HepG2 (cell line): Measurements from ENCODE around the gene MYH10. TPM values are rescaled to one million over a fixed set of nuclear protein-coding genes. Genes with fewer than 3 reads are reported as not detected.

Experiments used
- ATAC-seq: fragments of 200-7000 bp; cut with Tn5 transposase; 3 replicates; pipeline ENCODE4 v1.9.1; 2020; ENCODE audit warnings: mild to moderate bottlenecking, moderate library complexity
- BruUV-seq: library from RNA; stranded (reverse); fragments of 400-500 nt; replicated peaks from 2 replicates; lab custom pipeline; 2021; lab: Mats Ljungman, UMichigan
- CTCF ChIA-PET: fragments of 300-600 bp; formaldehyde crosslinking; extraction: SDS; loops from one replicate; lab custom pipeline; 2021; ENCODE audit warnings: low total read pairs, inconsistent platforms, low intra/inter-chr PET ratio; lab: Yijun Ruan, JAX
- POLR2A ChIA-PET: fragments of 350-600 bp; sonication (Branson Sonifier 250); formaldehyde crosslinking; loops from one replicate; lab custom pipeline; 2020; ENCODE audit warnings: antibody characterized with exemption, inconsistent platforms; lab: Yijun Ruan, JAX
- DNase-seq: peaks from one replicate; pipeline ENCODE4 v3.0.0-alpha.2; 2015; ENCODE audit warnings: low spot score
- FAIRE-seq: peaks from 3 replicates; lab custom pipeline; 2011; peaks lifted over from hg19 to GRCh38; lab: Jason Lieb, UNC
- H2AFZ ChIP-seq: one replicate; pipeline ENCODE4 v1.6.1; 2011; ENCODE audit warnings: low read length, inconsistent platforms
- H3K27ac ChIP-seq: fragments of 300-600 bp; 3 replicates; pipeline ENCODE4 v1.8.0; 2011; ENCODE audit warnings: mixed run types, mild to moderate bottlenecking, mixed read lengths, low read length, inconsistent platforms; ENCODE audit not compliant: insufficient read depth; ENCODE audit errors: extremely low read length
- H3K27me3 ChIP-seq, 2 experiments: fragments of 200-600 bp in 1 of 2; 2 replicates in 1 of 2; 3 replicates in 1 of 2; pipeline versions ENCODE4 v1.6.0 to v1.8.0; 2011; ENCODE audit warnings: low read length in 2 of 2, mild to moderate bottlenecking in 2 of 2, moderate library complexity in 2 of 2, inconsistent platforms in 1 of 2; ENCODE audit not compliant: insufficient read depth in 2 of 2, control insufficient read depth in 1 of 2
- H3K36me3 ChIP-seq, 2 experiments: fragments of 200-600 bp in 1 of 2; replicated peaks in 1 of 2; 2 replicates in 1 of 2; 3 replicates in 1 of 2; pipeline versions ENCODE4 v1.5.1 to v1.8.0; 2011; ENCODE audit warnings: low read length in 2 of 2, inconsistent platforms in 1 of 2; ENCODE audit not compliant: insufficient read depth in 2 of 2, control insufficient read depth in 1 of 2
- H3K4me1 ChIP-seq: 2 replicates; pipeline ENCODE4 v1.5.1; 2012; ENCODE audit warnings: low read length, inconsistent platforms; ENCODE audit not compliant: insufficient read depth
- H3K4me2 ChIP-seq: 2 replicates; pipeline ENCODE4 v1.6.0; 2011; ENCODE audit warnings: low read depth, low read length, inconsistent platforms
- H3K4me3 ChIP-seq, 3 experiments: fragments of 200-600 bp in 1 of 3; sonication (generic), shearing (Covaris generic) in 1 of 3; replicated peaks in 1 of 3; 2 replicates each; pipeline ENCODE4 v1.5.1; 2011 to 2016; ENCODE audit warnings: low read length in 3 of 3, inconsistent platforms in 2 of 3, low read depth in 2 of 3, mild to moderate bottlenecking in 2 of 3, control low read depth in 1 of 3, mixed read lengths in 1 of 3; ENCODE audit not compliant: insufficient read depth in 1 of 3
- H3K79me2 ChIP-seq: one replicate; pipeline ENCODE4 v1.6.1; 2011; ENCODE audit warnings: low read length, inconsistent platforms; ENCODE audit not compliant: insufficient read depth
- H3K9ac ChIP-seq: 2 replicates; pipeline ENCODE4 v1.6.0; 2011; ENCODE audit warnings: mild to moderate bottlenecking, low read depth, low read length, inconsistent platforms; ENCODE audit not compliant: insufficient read depth
- H3K9me3 ChIP-seq: 2 replicates; pipeline ENCODE4 v1.5.1; 2012; ENCODE audit warnings: mild to moderate bottlenecking, low read length
- H4K20me1 ChIP-seq: 2 replicates; pipeline ENCODE4 v1.6.0; 2011; ENCODE audit warnings: inconsistent platforms, mild to moderate bottlenecking, low read length, moderate library complexity; ENCODE audit not compliant: insufficient read depth
- ADNP ChIP-seq: sonication (generic); formaldehyde crosslinking; IDR thresholded peaks from 2 replicates; pipeline ENCODE4 v1.4.0; 2020; ENCODE audit warnings: missing genetic modification reagents
- CHD2 ChIP-seq: IDR thresholded peaks from 2 replicates; pipeline ENCODE4 v1.6.1; 2011; ENCODE audit warnings: low read depth, low read length, improper control_type of control experiment
- EEA1 ChIP-seq: sonication (generic); formaldehyde crosslinking; IDR thresholded peaks from 2 replicates; pipeline ENCODE4 v1.5.1; 2020; ENCODE audit warnings: mild to moderate bottlenecking, missing genetic modification reagents, borderline replicate concordance
- JUN ChIP-seq: sonication (generic); formaldehyde crosslinking; IDR thresholded peaks from 2 replicates; pipeline ENCODE4 v1.4.0; 2020; ENCODE audit warnings: mild to moderate bottlenecking, missing genetic modification reagents
- JUNB ChIP-seq: sonication (generic); formaldehyde crosslinking; IDR thresholded peaks from 2 replicates; pipeline ENCODE4 v1.8.0; 2022; ENCODE audit warnings: missing genetic modification reagents, mild to moderate bottlenecking, borderline replicate concordance
- JUND ChIP-seq: sonication (generic); formaldehyde crosslinking; IDR thresholded peaks from 2 replicates; pipeline ENCODE4 v1.8.0; 2022; ENCODE audit warnings: mild to moderate bottlenecking, missing genetic modification reagents
- PHF5A ChIP-seq: IDR thresholded peaks from one replicate; pipeline ENCODE4 v1.6.1; 2018; ENCODE audit warnings: low read depth, missing genetic modification reagents; ENCODE audit not compliant: unreplicated experiment
- SIN3B ChIP-seq: fragments of 150-350 bp; IDR thresholded peaks from 2 replicates; pipeline ENCODE4 v1.6.1; 2014; ENCODE audit warnings: low read length
- ZEB1 ChIP-seq: IDR thresholded peaks from 2 replicates; pipeline ENCODE4 v1.6.1; 2012; ENCODE audit warnings: mild to moderate bottlenecking, low read depth, inconsistent platforms; ENCODE audit not compliant: insufficient replicate concordance
- ZNF335 ChIP-seq: sonication (generic); formaldehyde crosslinking; IDR thresholded peaks from 2 replicates; pipeline ENCODE4 v1.4.0; 2020; ENCODE audit warnings: missing genetic modification reagents
- ZNF569 ChIP-seq: sonication (generic); formaldehyde crosslinking; IDR thresholded peaks from 2 replicates; pipeline ENCODE4 v1.5.0; 2020; ENCODE audit warnings: mild to moderate bottlenecking, missing genetic modification reagents, moderate library complexity, borderline replicate concordance
- WGBS: methylation state at CpG from one replicate; pipeline ENCODE4 v1.1.6; 2017; ENCODE audit warnings: low lambda C conversion rate; 5-methylcytosine and 5-hydroxymethylcytosine counted together
- in situ Hi-C: cut with HindIII; loops from 2 replicates; pipeline ENCODE4 v1.10.0; 2017; ENCODE audit warnings: low pct_unique_long_range_greater_than_20kb; ENCODE audit not compliant: extremely low pct_ligation_motif_present
- intact Hi-C: fragments of 100-400 bp; cut with micrococcal nuclease; formaldehyde crosslinking; loops from one replicate; pipeline ENCODE4 v1.10.0; 2022; ENCODE audit not compliant: unreplicated experiment
- polyA plus RNA-seq, 8 experiments: library from polyadenylated mRNA; depleted of rRNA in 3 of 8; stranded (reverse) in 7 of 8; unstranded in 1 of 8; fragments of >200 nt; fragmentation: Illumina TruSeq in 4 of 8; extraction: Trizol in 4 of 8; gene quantifications; 2 replicates each; pipeline versions ENCODE4 v1.2.1 to v1.2.3, GENCODE V29; 2011 to 2016; ENCODE audit warnings: low read depth in 4 of 8, missing spikeins in 1 of 8, mixed read lengths in 1 of 8; ENCODE audit not compliant: insufficient read depth in 1 of 8
- total RNA-seq, 5 experiments: library from RNA; depleted of rRNA; stranded (reverse); fragments of >200 nt; fragmentation: Illumina TruSeq; extraction: Trizol; gene quantifications; 2 replicates each; pipeline ENCODE4 v1.2.3, GENCODE V29; 2016; ENCODE audit warnings: low read depth in 1 of 5
- TF ChIP-seq, protein P1 (sequence below): sonication (generic); formaldehyde crosslinking; IDR thresholded peaks from 2 replicates; pipeline ENCODE4 v1.4.0; 2020; ENCODE audit warnings: missing genetic modification reagents, borderline replicate concordance
- TF ChIP-seq, protein P2 (sequence below): sonication (generic); formaldehyde crosslinking; IDR thresholded peaks from 2 replicates; pipeline ENCODE4 v1.4.0; 2020; ENCODE audit warnings: mild to moderate bottlenecking, missing genetic modification reagents

Gene MYH10
- total and polyA plus RNA-seq, 2 of the 13 experiments (the other 11 are each of a cell fraction or from before 2014, with no cell fraction given) = 43.4 to 68.6 TPM

DNA sequence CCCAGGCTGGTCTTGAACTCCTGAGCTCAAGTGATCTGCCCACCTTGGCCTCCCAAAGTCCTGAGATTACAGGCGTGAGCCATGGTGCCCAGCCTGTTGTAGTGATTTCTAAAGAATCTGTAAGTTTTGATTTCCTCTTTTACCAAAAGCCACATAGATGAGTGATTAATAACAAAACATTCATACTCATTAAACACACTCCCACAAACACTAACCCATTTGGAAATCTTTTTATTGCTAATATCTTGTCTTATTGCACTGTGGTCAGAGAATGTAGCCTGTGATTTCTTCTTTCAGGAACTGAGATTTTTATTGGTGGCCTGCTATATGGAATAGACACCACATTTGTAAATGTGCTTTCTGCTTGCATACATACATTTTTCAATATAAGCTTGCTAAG is 31.6 kb downstream of the MYH10 start:
- H3K36me3 ChIP-seq = peaks cover 8 to 27% of the 10 kb centered on the region in 2 experiments
- no peak overlapping the region for H2AFZ ChIP-seq
- ChIA-PET POLR2A (no interaction called here), CTCF (no interaction called here)
- in situ Hi-C loops (no loop called here), intact Hi-C loops (no loop called here)
- H3K79me2 ChIP-seq = peaks cover 4% of the 10 kb centered on the region
- H4K20me1 ChIP-seq = no peaks in the 10 kb centered on the region
- WGBS = 85% methylated on average over 1 of the region's 1 CpG
- H3K9ac ChIP-seq = no peak overlapping the region
- TF ChIP-seq SIN3B (no peak), ADNP (CRISPR knock-in tag) (no peak), JUND (CRISPR knock-in tag) (no peak), ZEB1 (no peak), CHD2 (no peak), JUNB (CRISPR knock-in tag) (no peak), ZNF335 (CRISPR knock-in tag) (no peak), PHF5A (CRISPR knock-in tag) (no peak), EEA1 (CRISPR knock-in tag) (no peak), ZNF569 (CRISPR knock-in tag) (no peak), JUN (CRISPR knock-in tag) (no peak)
- TF ChIP-seq, protein P1, sequence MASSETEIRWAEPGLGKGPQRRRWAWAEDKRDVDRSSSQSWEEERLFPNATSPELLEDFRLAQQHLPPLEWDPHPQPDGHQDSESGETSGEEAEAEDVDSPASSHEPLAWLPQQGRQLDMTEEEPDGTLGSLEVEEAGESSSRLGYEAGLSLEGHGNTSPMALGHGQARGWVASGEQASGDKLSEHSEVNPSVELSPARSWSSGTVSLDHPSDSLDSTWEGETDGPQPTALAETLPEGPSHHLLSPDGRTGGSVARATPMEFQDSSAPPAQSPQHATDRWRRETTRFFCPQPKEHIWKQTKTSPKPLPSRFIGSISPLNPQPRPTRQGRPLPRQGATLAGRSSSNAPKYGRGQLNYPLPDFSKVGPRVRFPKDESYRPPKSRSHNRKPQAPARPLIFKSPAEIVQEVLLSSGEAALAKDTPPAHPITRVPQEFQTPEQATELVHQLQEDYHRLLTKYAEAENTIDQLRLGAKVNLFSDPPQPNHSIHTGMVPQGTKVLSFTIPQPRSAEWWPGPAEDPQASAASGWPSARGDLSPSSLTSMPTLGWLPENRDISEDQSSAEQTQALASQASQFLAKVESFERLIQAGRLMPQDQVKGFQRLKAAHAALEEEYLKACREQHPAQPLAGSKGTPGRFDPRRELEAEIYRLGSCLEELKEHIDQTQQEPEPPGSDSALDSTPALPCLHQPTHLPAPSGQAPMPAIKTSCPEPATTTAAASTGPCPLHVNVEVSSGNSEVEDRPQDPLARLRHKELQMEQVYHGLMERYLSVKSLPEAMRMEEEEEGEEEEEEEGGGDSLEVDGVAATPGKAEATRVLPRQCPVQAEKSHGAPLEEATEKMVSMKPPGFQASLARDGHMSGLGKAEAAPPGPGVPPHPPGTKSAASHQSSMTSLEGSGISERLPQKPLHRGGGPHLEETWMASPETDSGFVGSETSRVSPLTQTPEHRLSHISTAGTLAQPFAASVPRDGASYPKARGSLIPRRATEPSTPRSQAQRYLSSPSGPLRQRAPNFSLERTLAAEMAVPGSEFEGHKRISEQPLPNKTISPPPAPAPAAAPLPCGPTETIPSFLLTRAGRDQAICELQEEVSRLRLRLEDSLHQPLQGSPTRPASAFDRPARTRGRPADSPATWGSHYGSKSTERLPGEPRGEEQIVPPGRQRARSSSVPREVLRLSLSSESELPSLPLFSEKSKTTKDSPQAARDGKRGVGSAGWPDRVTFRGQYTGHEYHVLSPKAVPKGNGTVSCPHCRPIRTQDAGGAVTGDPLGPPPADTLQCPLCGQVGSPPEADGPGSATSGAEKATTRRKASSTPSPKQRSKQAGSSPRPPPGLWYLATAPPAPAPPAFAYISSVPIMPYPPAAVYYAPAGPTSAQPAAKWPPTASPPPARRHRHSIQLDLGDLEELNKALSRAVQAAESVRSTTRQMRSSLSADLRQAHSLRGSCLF (CRISPR knock-in tag) = no peak
- TF ChIP-seq, protein P2, sequence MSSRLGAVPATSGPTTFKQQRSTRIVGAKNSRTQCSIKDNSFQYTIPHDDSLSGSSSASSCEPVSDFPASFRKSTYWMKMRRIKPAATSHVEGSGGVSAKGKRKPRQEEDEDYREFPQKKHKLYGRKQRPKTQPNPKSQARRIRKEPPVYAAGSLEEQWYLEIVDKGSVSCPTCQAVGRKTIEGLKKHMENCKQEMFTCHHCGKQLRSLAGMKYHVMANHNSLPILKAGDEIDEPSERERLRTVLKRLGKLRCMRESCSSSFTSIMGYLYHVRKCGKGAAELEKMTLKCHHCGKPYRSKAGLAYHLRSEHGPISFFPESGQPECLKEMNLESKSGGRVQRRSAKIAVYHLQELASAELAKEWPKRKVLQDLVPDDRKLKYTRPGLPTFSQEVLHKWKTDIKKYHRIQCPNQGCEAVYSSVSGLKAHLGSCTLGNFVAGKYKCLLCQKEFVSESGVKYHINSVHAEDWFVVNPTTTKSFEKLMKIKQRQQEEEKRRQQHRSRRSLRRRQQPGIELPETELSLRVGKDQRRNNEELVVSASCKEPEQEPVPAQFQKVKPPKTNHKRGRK (CRISPR knock-in tag) = no peak
- no peak overlapping the region for H3K4me3 ChIP-seq
- no TSS peak for BruUV-seq
- DNase-seq (no peak), ATAC-seq (no peak), FAIRE-seq (no peak)
- no peaks in the 10 kb centered on the region for H3K9me3 ChIP-seq
- H3K4me1 ChIP-seq = peaks cover 7% of the 10 kb centered on the region; the same call in 1 of the 2 replicates
- H3K27ac ChIP-seq = no peak overlapping the region
- no peaks in the 10 kb centered on the region for H3K27me3 ChIP-seq
- no peak overlapping the region for H3K4me2 ChIP-seq
